HepG2 (cell line): ENCODE measurements around the gene FGF21. TPM values are rescaled to one million over a fixed set of nuclear protein-coding genes. Genes with fewer than 3 reads are reported as not detected.
A peak's percentile ranks its signal among the peaks of the same experiment; 100 is the strongest.

Source experiments
- CBX2 ChIP-seq, 2 experiments: fragments of 200-600 bp in 1 of 2; sonication (generic); formaldehyde crosslinking in 1 of 2; IDR thresholded peaks; 2 replicates each; pipeline versions ENCODE4 v1.7.0 to v1.8.1; 2018 to 2022; ENCODE audit warnings: low read depth in 2 of 2, low read length in 1 of 2, mild to moderate bottlenecking in 1 of 2, missing genetic modification reagents in 1 of 2
- DR1 ChIP-seq: sonication (generic); formaldehyde crosslinking; IDR thresholded peaks from 2 replicates; pipeline ENCODE4 v1.8.0; 2021; ENCODE audit warnings: mild to moderate bottlenecking, missing genetic modification reagents, inconsistent platforms
- FOXC1 ChIP-seq: sonication (generic); formaldehyde crosslinking; IDR thresholded peaks from 2 replicates; pipeline ENCODE4 v1.8.0; 2022; ENCODE audit warnings: mild to moderate bottlenecking, missing genetic modification reagents, borderline replicate concordance
- FOXP1 ChIP-seq, 2 experiments: fragments of 450-650 bp in 1 of 2; IDR thresholded peaks; 2 replicates each; pipeline ENCODE4 v1.6.1; 2017 to 2018; ENCODE audit warnings: antibody characterized with exemption in 1 of 2
- GABPA ChIP-seq, 2 experiments: IDR thresholded peaks; 2 replicates each; pipeline ENCODE4 v1.6.1; 2011 to 2016; ENCODE audit warnings: low read depth in 2 of 2, low read length in 1 of 2, missing biosample characterization in 1 of 2, missing genetic modification characterization in 1 of 2
- HES4 ChIP-seq: sonication (generic); formaldehyde crosslinking; IDR thresholded peaks from 2 replicates; pipeline ENCODE4 v1.9.0; 2021; ENCODE audit warnings: mild to moderate bottlenecking, missing genetic modification reagents, borderline replicate concordance
- KAT7 ChIP-seq: IDR thresholded peaks from 2 replicates; pipeline ENCODE4 v1.6.1; 2018; ENCODE audit warnings: borderline replicate concordance, missing compliant biosample characterization
- KAT8 ChIP-seq: IDR thresholded peaks from 2 replicates; pipeline ENCODE4 v1.6.1; 2016; ENCODE audit warnings: missing genetic modification reagents, missing compliant biosample characterization
- NONO ChIP-seq, 2 experiments: fragments of 450-650 bp in 1 of 2; sonication (generic) in 1 of 2; formaldehyde crosslinking in 1 of 2; IDR thresholded peaks in 1 of 2; conservative IDR thresholded peaks in 1 of 2; 2 replicates each; pipeline versions ENCODE4 v1.6.1 to v1.8.0; 2017 to 2022; ENCODE audit warnings: mild to moderate bottlenecking in 1 of 2, missing genetic modification reagents in 1 of 2, moderate library complexity in 1 of 2
- NR2F1 ChIP-seq, 2 experiments: fragments of 450-650 bp in 1 of 2; formaldehyde crosslinking in 1 of 2; IDR thresholded peaks; 2 replicates each; pipeline versions ENCODE4 v1.5.0 to v1.6.1; 2016 to 2020; ENCODE audit warnings: mild to moderate bottlenecking in 1 of 2, missing compliant biosample characterization in 1 of 2, missing genetic modification reagents in 1 of 2, moderate library complexity in 1 of 2
- PAX8 ChIP-seq: sonication (generic); formaldehyde crosslinking; IDR thresholded peaks from 2 replicates; pipeline ENCODE4 v1.8.0; 2022; ENCODE audit warnings: mild to moderate bottlenecking, missing genetic modification reagents, borderline replicate concordance
- PHF21A ChIP-seq: sonication (generic); formaldehyde crosslinking; IDR thresholded peaks from 2 replicates; pipeline ENCODE4 v1.5.0; 2020; ENCODE audit warnings: mild to moderate bottlenecking, missing genetic modification reagents
- POLR2G ChIP-seq: fragments of 200-400 bp; formaldehyde crosslinking; IDR thresholded peaks from 2 replicates; pipeline ENCODE4 v1.6.1; 2018; ENCODE audit warnings: mild to moderate bottlenecking, low read depth, low read length, moderate library complexity
- RXRB ChIP-seq: IDR thresholded peaks from 2 replicates; pipeline ENCODE4 v1.6.1; 2016; ENCODE audit warnings: borderline replicate concordance, missing genetic modification reagents, missing compliant biosample characterization
- SMAD3 ChIP-seq: sonication (generic); formaldehyde crosslinking; IDR thresholded peaks from 2 replicates; pipeline ENCODE4 v1.4.0; 2020; ENCODE audit warnings: missing genetic modification reagents
- SP140L ChIP-seq: sonication (generic); formaldehyde crosslinking; IDR thresholded peaks from 2 replicates; pipeline ENCODE4 v1.4.0; 2020; ENCODE audit warnings: missing genetic modification reagents, borderline replicate concordance
- STAG1 ChIP-seq: sonication (generic); formaldehyde crosslinking; IDR thresholded peaks from 2 replicates; pipeline ENCODE4 v1.4.0; 2020; ENCODE audit warnings: missing genetic modification reagents
- TEAD2 ChIP-seq: sonication (generic); formaldehyde crosslinking; IDR thresholded peaks from 2 replicates; pipeline ENCODE4 v1.9.0; 2021; ENCODE audit warnings: missing genetic modification reagents
- TOE1 ChIP-seq: sonication (generic); formaldehyde crosslinking; IDR thresholded peaks from 2 replicates; pipeline ENCODE4 v1.4.0; 2020; ENCODE audit warnings: mild to moderate bottlenecking, missing genetic modification reagents
- YEATS4 ChIP-seq: sonication (generic); formaldehyde crosslinking; IDR thresholded peaks from 2 replicates; pipeline ENCODE4 v1.4.0; 2020; ENCODE audit warnings: missing genetic modification reagents, borderline replicate concordance
- ZFP1 ChIP-seq: IDR thresholded peaks from 2 replicates; pipeline ENCODE4 v1.6.1; 2016
- ZNF614 ChIP-seq: IDR thresholded peaks from 2 replicates; pipeline ENCODE4 v1.6.1; 2018; ENCODE audit warnings: missing biosample characterization, missing genetic modification reagents, inconsistent platforms, borderline replicate concordance
- ZNF670 ChIP-seq: sonication (generic); formaldehyde crosslinking; IDR thresholded peaks from 2 replicates; pipeline ENCODE4 v1.8.0; 2022; ENCODE audit warnings: mild to moderate bottlenecking, missing genetic modification reagents, borderline replicate concordance
- ZNF775 ChIP-seq: sonication (generic); formaldehyde crosslinking; IDR thresholded peaks from 2 replicates; pipeline ENCODE4 v1.4.0; 2020; ENCODE audit warnings: missing genetic modification reagents, mild to moderate bottlenecking, moderate library complexity, borderline replicate concordance
- polyA plus RNA-seq, 8 experiments: library from polyadenylated mRNA; depleted of rRNA in 3 of 8; stranded (reverse) in 7 of 8; unstranded in 1 of 8; fragments of >200 nt; fragmentation: Illumina TruSeq in 4 of 8; extraction: Trizol in 4 of 8; gene quantifications; 2 replicates each; pipeline versions ENCODE4 v1.2.1 to v1.2.3, GENCODE V29; 2011 to 2016; ENCODE audit warnings: low read depth in 4 of 8, missing spikeins in 1 of 8, mixed read lengths in 1 of 8; ENCODE audit not compliant: insufficient read depth in 1 of 8
- total RNA-seq, 5 experiments: library from RNA; depleted of rRNA; stranded (reverse); fragments of >200 nt; fragmentation: Illumina TruSeq; extraction: Trizol; gene quantifications; 2 replicates each; pipeline ENCODE4 v1.2.3, GENCODE V29; 2016; ENCODE audit warnings: low read depth in 1 of 5
- TF ChIP-seq, protein P1 (sequence below): sonication (generic); formaldehyde crosslinking; IDR thresholded peaks from 2 replicates; pipeline ENCODE4 v1.5.1; 2020; ENCODE audit warnings: missing genetic modification reagents, mild to moderate bottlenecking, borderline replicate concordance
- TF ChIP-seq, protein P2 (sequence below): sonication (generic); formaldehyde crosslinking; IDR thresholded peaks from 2 replicates; pipeline ENCODE4 v1.8.1; 2023; ENCODE audit warnings: mild to moderate bottlenecking, missing genetic modification reagents
- TF ChIP-seq, protein P3 (sequence below): sonication (generic); formaldehyde crosslinking; IDR thresholded peaks from 2 replicates; pipeline ENCODE4 v1.8.1; 2023; ENCODE audit warnings: mild to moderate bottlenecking, moderate library complexity, missing genetic modification reagents

Gene FGF21
- total and polyA plus RNA-seq, 2 of the 13 experiments (the other 11 are each of a cell fraction or from before 2014, with no cell fraction given): 0.17 TPM; not detected in 1

DNA sequence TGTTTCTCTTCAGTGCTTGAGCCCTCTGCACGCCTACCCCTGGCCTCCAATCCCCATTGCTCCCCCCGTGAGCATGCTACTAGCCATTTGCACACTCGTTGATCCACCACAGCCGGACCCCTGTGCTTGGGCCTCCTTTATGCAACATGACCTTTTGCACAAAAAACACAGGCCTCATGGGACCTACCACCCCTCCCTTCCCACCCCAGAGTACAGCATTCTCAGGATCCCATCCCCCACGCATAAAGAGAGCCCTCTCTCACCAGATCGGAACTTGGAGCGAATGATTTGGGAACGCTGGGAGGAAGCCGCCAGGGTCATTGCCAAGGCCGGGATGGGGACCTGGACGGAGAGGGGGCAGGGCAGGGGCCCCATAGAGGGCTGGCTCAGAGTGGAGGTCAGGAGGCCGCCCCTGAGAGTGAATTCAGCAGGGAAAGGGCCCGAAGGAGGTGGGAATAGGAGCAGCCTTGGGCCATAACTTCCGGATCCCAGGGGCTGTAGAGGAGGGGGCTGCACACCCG, 36.6 kb upstream of the FGF21 start (continued):
- TF ChIP-seq NR2F1 (CRISPR knock-in tag; IDR thresholded peaks at IDR 0.05) (peak in 1 of 2 experiments; percentile 82; a peak in 3 of 4 replicates), ZNF614 (CRISPR knock-in tag) (peak; percentile 35; the same call in 1 of the 2 replicates), HES4 (CRISPR knock-in tag) (no peak), FOXP1 (IDR thresholded peaks at IDR 0.05) (no peak), FOXP1 (CRISPR knock-in tag; IDR thresholded peaks at IDR 0.05) (no peak), RXRB (CRISPR knock-in tag) (peak; percentile 98), NONO (IDR thresholded peaks at IDR 0.05) (no peak), NONO (CRISPR knock-in tag; conservative IDR thresholded peaks at IDR 0.05) (0 out of 2 replicates have a peak, but pooled peaks have one; percentile 67), ZNF670 (CRISPR knock-in tag) (0 out of 2 replicates have a peak, but pooled peaks have one; percentile 47), FOXC1 (CRISPR knock-in tag) (no peak; the same call in 1 of the 2 replicates), SMAD3 (no peak), CBX2 (IDR thresholded peaks at IDR 0.05; ENCODE audit: low read depth, low read length) (no peak), CBX2 (CRISPR knock-in tag; IDR thresholded peaks at IDR 0.05; ENCODE audit: low read depth) (no peak), GABPA (IDR thresholded peaks at IDR 0.05; ENCODE audit: low read depth, low read length) (no peak), GABPA (CRISPR knock-in tag; IDR thresholded peaks at IDR 0.05; ENCODE audit: low read depth) (peak; percentile 15; the same call in 1 of the 2 replicates), KAT7 (CRISPR knock-in tag) (no peak), YEATS4 (peak; percentile 61; the same call in 1 of the 2 replicates), ZFP1 (no peak), TEAD2 (no peak), DR1 (CRISPR knock-in tag) (no peak), STAG1 (CRISPR knock-in tag) (no peak), POLR2G (no peak), TOE1 (CRISPR knock-in tag) (no peak), SP140L (CRISPR knock-in tag) (no peak), KAT8 (peak; percentile 73), PHF21A (CRISPR knock-in tag) (peak; percentile 85), ZNF775 (CRISPR knock-in tag) (no peak), PAX8 (CRISPR knock-in tag) (0 out of 2 replicates have a peak, but pooled peaks have one; percentile 41)
- TF ChIP-seq, protein P1, sequence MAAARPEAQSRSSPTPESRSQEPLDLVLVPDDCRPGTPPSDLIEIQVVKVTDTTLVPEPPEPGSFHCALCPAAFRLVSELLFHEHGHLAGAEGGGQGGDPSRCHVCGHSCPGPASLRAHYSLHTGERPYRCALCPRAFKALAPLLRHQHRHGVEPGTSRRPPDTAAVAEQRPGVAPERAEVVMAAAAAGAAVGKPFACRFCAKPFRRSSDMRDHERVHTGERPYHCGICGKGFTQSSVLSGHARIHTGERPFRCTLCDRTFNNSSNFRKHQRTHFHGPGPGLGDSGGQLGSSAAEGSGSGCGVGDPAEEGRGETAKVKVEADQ (CRISPR knock-in tag): 0 out of 2 replicates have a peak, but pooled peaks have one; percentile 45
- TF ChIP-seq, protein P2, sequence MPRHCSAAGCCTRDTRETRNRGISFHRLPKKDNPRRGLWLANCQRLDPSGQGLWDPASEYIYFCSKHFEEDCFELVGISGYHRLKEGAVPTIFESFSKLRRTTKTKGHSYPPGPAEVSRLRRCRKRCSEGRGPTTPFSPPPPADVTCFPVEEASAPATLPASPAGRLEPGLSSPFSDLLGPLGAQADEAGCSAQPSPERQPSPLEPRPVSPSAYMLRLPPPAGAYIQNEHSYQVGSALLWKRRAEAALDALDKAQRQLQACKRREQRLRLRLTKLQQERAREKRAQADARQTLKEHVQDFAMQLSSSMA (CRISPR knock-in tag): no peak
- TF ChIP-seq, protein P3, sequence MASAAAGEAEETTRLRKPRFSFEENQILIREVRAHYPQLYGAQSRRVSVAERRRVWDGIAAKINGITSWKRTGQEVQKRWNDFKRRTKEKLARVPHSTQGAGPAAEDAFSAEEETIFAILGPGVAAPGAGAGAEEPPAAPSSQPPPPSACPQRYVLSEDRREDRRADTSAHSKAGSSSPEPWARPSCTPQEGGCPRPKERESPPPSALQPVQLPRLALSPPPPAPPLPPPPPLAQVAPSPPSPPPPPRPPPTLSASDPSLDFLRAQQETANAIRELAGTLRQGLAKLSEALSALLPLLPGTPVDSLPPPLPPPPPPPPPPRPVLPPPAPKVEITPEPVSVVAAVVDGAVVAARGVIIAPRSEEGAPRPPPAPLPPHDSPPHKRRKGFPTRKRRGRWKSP (CRISPR knock-in tag): 0 out of 2 replicates have a peak, but pooled peaks have one; percentile 27
